Right lobe of liver (tissue), 6 donors: ENCODE results near the gene NLRP3. TPM values are rescaled to one million over a fixed set of nuclear protein-coding genes. Genes with fewer than 3 reads are reported as not detected.
"Not testable (repeated sequence)": the region's sequence is repeated elsewhere in the genome, so short reads cannot be mapped to it uniquely, and the experiment has no call there.

Experiments used
- ATAC-seq, 4 donors: fragments of 200-7000 bp; cut with Tn5 transposase; one replicate each; pipeline ENCODE4 v1.9.1; 2020; ENCODE audit warnings: mild to moderate bottlenecking in 4 of 4, moderate library complexity in 4 of 4
- DNase-seq, 3 donors: peaks; one replicate each; pipeline ENCODE4 v3.0.0-alpha.2; 2020
- H3K27ac ChIP-seq, 3 donors: fragments of 200-600 bp; one replicate each; pipeline ENCODE4 v1.8.0; 2022
- H3K27me3 ChIP-seq, 2 donors: fragments of 200-600 bp; one replicate each; pipeline ENCODE4 v1.8.0; 2022
- H3K36me3 ChIP-seq, 4 donors: fragments of 200-600 bp; sonication (generic) in 1 of 4; one replicate each; pipeline versions ENCODE4 v1.5.1 to v1.8.0; 2017 to 2022; ENCODE audit warnings: control low read depth in 1 of 4
- H3K4me1 ChIP-seq, 4 donors: fragments of 200-600 bp; sonication (generic) in 1 of 4; one replicate each; pipeline versions ENCODE4 v1.5.1 to v1.8.0; 2017 to 2022; ENCODE audit warnings: control low read depth in 1 of 4
- H3K4me3 ChIP-seq, 3 donors: fragments of 200-600 bp; one replicate each; pipeline ENCODE4 v1.8.0; 2022
- H3K9me3 ChIP-seq, 4 donors: fragments of 200-600 bp; sonication (generic) in 1 of 4; one replicate each; pipeline versions ENCODE4 v1.5.1 to v1.8.0; 2017 to 2022; ENCODE audit warnings: control low read depth in 1 of 4
- POLR2A ChIP-seq: fragments of 450-650 bp; IDR thresholded peaks from one replicate; pipeline ENCODE4 v1.6.1; 2017; ENCODE audit warnings: antibody characterized with exemption, mild to moderate bottlenecking
- WGBS: methylation state at CpG from one replicate; pipeline ENCODE4 v1.1.6; 2018; ENCODE audit warnings: low coverage, low lambda C conversion rate; ENCODE audit not compliant: insufficient coverage; ENCODE audit errors: missing lambda C conversion rate; 5-methylcytosine and 5-hydroxymethylcytosine counted together
- intact Hi-C, 2 donors: fragments of 100-400 bp; cut with DNase I; formaldehyde crosslinking; loops; one replicate each; pipeline versions ENCODE4 v1.11.2 to v1.14.1; 2022
- total RNA-seq, 6 experiments: library from RNA; depleted of rRNA in 2 of 6; stranded (reverse); fragments of >200 nt in 2 of 6; fragmentation: NEBNext Ultra II Directional in 3 of 6; extraction: Animal tissue kit (Norgen Biotek cat#: 25700) in 3 of 6; gene quantifications; one replicate each; pipeline versions ENCODE4 v1.1.0 to v1.2.4, GENCODE V29; 2016 to 2023
- TF ChIP-seq, protein P1 (sequence below), 4 donors: fragments of 200-600 bp in 3 of 4; fragments of 450-650 bp in 1 of 4; IDR thresholded peaks; one replicate each; pipeline versions ENCODE4 v1.5.1 to v1.8.0; 2016 to 2022; ENCODE audit warnings: antibody characterized with exemption in 4 of 4, mild to moderate bottlenecking in 2 of 4
- donor health status: DM: no; HTN: yes; CAD: no.
- donor health status: DM: no; HTN: no; CAD: no.
- donor health status: DM: no; HTN: no; CAD: no.
- donor health status: DM: no; HTN: yes; CAD: no.
- donor health status: DM: no; HTN: yes; CAD: no.

NLRP3 gene
- total RNA-seq, 6 experiments from 2014 or later, result 0.11 to 2.0 (median 0.62) TPM

DNA sequence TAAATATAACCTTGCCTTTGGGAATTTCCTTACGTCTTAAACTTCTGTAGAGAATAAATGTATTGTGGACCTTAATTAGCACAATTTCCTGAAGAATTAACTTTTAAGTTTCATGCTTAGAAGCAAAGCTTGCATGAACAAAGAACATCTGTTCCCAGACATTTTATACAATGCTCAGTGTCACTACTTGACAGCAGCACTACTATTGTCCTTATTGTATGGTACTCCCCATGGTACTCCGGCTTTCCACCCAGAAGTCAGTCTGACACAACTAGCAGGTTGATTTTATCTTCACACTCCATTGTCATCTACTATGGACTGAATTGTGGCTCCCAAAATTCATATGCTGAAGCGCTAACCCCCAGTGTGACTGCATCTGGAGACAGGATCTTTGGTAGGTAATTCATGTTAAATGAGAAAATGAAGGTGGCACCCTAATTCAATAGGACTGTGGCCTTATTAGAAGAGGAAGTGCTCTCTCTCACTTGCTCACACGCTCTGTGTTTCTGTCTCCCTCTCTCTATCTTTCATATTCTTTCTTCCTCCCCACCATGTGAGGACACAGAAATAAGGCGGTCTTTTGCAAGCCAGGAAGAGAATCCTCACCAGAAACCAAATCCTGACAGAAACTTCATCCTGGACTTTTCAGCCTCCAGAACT, 52.6 kb downstream of the NLRP3 start:
- TF ChIP-seq, protein P1, sequence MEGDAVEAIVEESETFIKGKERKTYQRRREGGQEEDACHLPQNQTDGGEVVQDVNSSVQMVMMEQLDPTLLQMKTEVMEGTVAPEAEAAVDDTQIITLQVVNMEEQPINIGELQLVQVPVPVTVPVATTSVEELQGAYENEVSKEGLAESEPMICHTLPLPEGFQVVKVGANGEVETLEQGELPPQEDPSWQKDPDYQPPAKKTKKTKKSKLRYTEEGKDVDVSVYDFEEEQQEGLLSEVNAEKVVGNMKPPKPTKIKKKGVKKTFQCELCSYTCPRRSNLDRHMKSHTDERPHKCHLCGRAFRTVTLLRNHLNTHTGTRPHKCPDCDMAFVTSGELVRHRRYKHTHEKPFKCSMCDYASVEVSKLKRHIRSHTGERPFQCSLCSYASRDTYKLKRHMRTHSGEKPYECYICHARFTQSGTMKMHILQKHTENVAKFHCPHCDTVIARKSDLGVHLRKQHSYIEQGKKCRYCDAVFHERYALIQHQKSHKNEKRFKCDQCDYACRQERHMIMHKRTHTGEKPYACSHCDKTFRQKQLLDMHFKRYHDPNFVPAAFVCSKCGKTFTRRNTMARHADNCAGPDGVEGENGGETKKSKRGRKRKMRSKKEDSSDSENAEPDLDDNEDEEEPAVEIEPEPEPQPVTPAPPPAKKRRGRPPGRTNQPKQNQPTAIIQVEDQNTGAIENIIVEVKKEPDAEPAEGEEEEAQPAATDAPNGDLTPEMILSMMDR (IDR thresholded peaks at IDR 0.05), result no peak
- no peak for TF ChIP-seq POLR2A
- Histone ChIP-seq H3K36me3 (no peaks in the 10 kb centered on the region), H3K4me3 (no peak overlapping the region), H3K27ac (no peak overlapping the region), H3K9me3 (no peaks in the 10 kb centered on the region), H3K4me1 (no peaks in the 10 kb centered on the region), H3K27me3 (no peaks in the 10 kb centered on the region)
- ATAC-seq (no peak), DNase-seq (no peak)
- intact Hi-C loops, result no loop called here
- 58% methylated on average over 5 of the region's 5 CpGs for WGBS

DNA sequence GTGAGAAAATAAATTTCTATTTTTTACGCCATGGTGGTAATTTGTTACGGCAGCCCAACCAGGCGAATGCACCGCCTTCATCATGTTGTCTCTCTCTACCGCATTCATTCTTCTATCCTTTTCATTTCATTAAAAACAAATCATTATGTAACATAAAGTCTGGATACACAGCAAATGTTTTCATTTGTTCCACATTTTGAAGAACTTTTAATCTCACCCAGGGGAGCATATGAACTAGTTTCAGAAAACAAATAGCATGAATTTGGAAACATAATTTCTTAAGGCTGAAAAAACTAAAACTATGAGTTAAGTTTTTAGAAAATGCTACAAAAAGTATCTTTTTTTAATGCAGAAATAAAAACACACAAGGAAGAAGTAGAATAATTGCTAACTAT, 53.2 kb downstream of the NLRP3 start:
- WGBS, result 84% methylated on average over 5 of the region's 5 CpGs
- no peaks in the 10 kb centered on the region for H3K36me3 ChIP-seq
- ATAC-seq (no peak), DNase-seq (no peak)
- no peaks in the 10 kb centered on the region for H3K4me1 ChIP-seq
- no peak overlapping the region for H3K4me3 ChIP-seq
- H3K9me3 ChIP-seq, result no peaks in the 10 kb centered on the region
- H3K27ac ChIP-seq, result no peak overlapping the region
- H3K27me3 ChIP-seq, result no peaks in the 10 kb centered on the region
- intact Hi-C loops, result no loop called here
- TF ChIP-seq, protein P1 (IDR thresholded peaks at IDR 0.05), result no peak
- TF ChIP-seq POLR2A, result no peak

DNA sequence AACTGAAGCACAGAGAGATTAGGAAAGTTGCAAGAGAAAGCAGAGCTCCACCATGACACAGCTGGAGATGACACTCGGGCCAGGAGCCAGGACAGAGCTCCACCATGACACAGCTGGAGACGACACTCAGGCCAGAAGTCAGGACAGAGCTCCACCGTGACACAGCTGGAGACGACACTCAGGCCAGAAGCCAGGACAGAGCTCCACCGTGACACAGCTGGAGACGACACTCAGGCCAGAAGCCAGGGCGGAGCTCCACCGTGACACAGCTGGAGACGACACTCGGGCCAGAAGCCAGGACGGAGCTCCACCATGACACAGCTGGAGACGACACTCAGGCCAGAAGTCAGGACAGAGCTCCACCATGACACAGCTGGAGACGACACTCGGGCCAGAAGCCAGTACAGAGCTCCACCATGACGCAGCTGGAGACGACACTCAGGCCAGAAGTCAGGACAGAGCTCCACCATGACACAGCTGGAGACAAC, 55.0 kb downstream of the NLRP3 start:
- intact Hi-C loops, result not testable (repeated sequence)
- WGBS, result 29% methylated on average over 4 of the region's 16 CpGs

DNA sequence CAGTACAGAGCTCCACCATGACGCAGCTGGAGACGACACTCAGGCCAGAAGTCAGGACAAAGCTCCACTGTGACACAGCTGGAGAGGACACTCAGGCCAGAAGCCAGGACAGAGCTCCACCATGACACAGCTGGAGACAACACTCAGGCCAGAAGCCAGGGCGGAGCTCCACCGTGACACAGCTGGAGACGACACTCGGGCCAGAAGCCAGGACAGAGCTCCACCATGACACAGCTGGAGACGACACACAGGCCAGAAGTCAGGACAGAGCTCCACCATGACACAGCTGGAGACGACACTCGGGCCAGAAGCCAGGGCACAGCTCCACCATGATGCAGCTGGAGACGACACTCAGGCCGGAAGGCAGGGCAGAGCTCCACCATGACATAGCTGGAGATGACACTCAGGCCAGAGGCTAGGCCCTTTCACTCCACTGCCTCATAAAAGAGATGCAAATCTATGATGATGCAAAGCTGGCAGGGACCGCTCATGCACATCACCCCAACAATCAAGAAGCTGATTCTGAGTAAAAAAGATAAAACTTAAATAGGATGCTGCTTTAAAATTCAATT, 55.6 kb downstream of the NLRP3 start:
- TF ChIP-seq POLR2A, result no peak
- TF ChIP-seq, protein P1 (IDR thresholded peaks at IDR 0.05), result no peak
- DNase-seq (no peak), ATAC-seq (no peak)
- Histone ChIP-seq H3K36me3 (no peaks in the 10 kb centered on the region), H3K9me3 (no peaks in the 10 kb centered on the region), H3K4me1 (no peaks in the 10 kb centered on the region), H3K27me3 (no peaks in the 10 kb centered on the region), H3K4me3 (no peak overlapping the region), H3K27ac (no peak overlapping the region)
- intact Hi-C loops, result no loop called here
- WGBS, result 37% methylated on average over 5 of the region's 12 CpGs

More for the DNA sequence above, 55.0 kb downstream of the NLRP3 start:
- H3K27me3 ChIP-seq, H3K36me3 ChIP-seq, H3K27ac ChIP-seq, ATAC-seq, DNase-seq, H3K4me1 ChIP-seq, H3K9me3 ChIP-seq, H3K4me3 ChIP-seq: not testable (repeated sequence)

DNA sequence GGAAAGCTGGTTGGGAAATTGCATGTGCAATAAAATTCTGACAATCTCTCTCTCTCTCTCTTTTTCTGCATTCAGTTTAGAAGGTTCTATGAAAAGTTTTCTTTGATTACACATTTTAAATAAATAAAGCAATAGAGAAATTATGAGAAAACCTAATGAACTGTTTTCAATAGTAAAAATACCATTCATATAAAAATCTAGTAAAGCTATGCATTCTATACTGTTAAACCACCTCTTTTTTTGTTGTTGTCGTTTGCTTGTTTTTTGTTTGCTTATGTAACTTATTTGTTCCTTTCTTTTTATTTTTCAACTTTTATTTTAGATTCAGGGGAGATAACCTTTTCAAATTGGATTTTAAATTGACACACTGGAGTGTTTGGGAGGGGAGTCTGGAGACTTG, 56.1 kb downstream of the NLRP3 start:
- H3K4me3 ChIP-seq, result no peak overlapping the region
- no peaks in the 10 kb centered on the region for H3K4me1 ChIP-seq
- H3K36me3 ChIP-seq, result no peaks in the 10 kb centered on the region
- H3K9me3 ChIP-seq, result no peaks in the 10 kb centered on the region
- WGBS, result 35% methylated on average over 1 of the region's 1 CpG
- no peak overlapping the region for H3K27ac ChIP-seq
- no peaks in the 10 kb centered on the region for H3K27me3 ChIP-seq
- ATAC-seq, result no peak
- TF ChIP-seq POLR2A, result no peak
- TF ChIP-seq, protein P1 (IDR thresholded peaks at IDR 0.05), result no peak
- DNase-seq, result no peak
- intact Hi-C loops, result no loop called here
